Sigmoid colon (tissue), 7 donors: ENCODE measurements around the gene AGR3. TPM values are rescaled to one million over a fixed set of nuclear protein-coding genes. Genes with fewer than 3 reads are reported as not detected.
A peak's percentile ranks its signal among the peaks of the same experiment; 100 is the strongest.

Experiments
- DNase-seq: peaks from one replicate; pipeline ENCODE4 v3.0.0-alpha.2; 2019
- H3K27ac ChIP-seq, 4 donors: fragments of 200-600 bp; sonication (generic); one replicate each; pipeline ENCODE4 v1.5.1; 2016 to 2019; ENCODE audit warnings: mild to moderate bottlenecking in 1 of 4
- H3K27me3 ChIP-seq, 3 donors: fragments of 200-600 bp; sonication (generic); one replicate each; pipeline ENCODE4 v1.5.1; 2019; ENCODE audit warnings: mild to moderate bottlenecking in 1 of 3
- H3K36me3 ChIP-seq, 4 donors: fragments of 200-600 bp; sonication (generic); one replicate each; pipeline ENCODE4 v1.5.1; 2016 to 2019
- H3K4me1 ChIP-seq, 4 donors: fragments of 200-600 bp; sonication (generic); one replicate each; pipeline ENCODE4 v1.5.1; 2017 to 2019
- H3K4me3 ChIP-seq, 4 donors: fragments of 200-600 bp; sonication (generic); one replicate each; pipeline ENCODE4 v1.5.1; 2017 to 2019; ENCODE audit warnings: mild to moderate bottlenecking in 2 of 4, moderate library complexity in 1 of 4
- H3K9me3 ChIP-seq, 4 donors: fragments of 200-600 bp in 3 of 4; sonication (generic) in 3 of 4; one replicate each; pipeline versions ENCODE4 v1.5.1 to v1.6.1; 2013 to 2019
- CTCF ChIP-seq, 4 experiments: fragments of 450-650 bp in 3 of 4; fragments of 200-600 bp in 1 of 4; IDR thresholded peaks; one replicate each; pipeline ENCODE4 v1.5.1; 2016 to 2019; ENCODE audit warnings: antibody characterized with exemption in 4 of 4, mild to moderate bottlenecking in 3 of 4, moderate library complexity in 2 of 4
- EP300 ChIP-seq, 4 donors: sonication (generic); formaldehyde crosslinking; IDR thresholded peaks; one replicate each; pipeline ENCODE4 v1.6.1; 2017; ENCODE audit warnings: antibody characterized with exemption in 4 of 4
- POLR2A ChIP-seq, 2 donors: fragments of 450-650 bp; IDR thresholded peaks; one replicate each; pipeline ENCODE4 v1.6.1; 2016; ENCODE audit warnings: antibody characterized with exemption in 2 of 2, mild to moderate bottlenecking in 2 of 2, moderate library complexity in 2 of 2
- POLR2AphosphoS5 ChIP-seq, 4 donors: sonication (generic); formaldehyde crosslinking; IDR thresholded peaks; one replicate each; pipeline ENCODE4 v1.6.1; 2017; ENCODE audit warnings: antibody characterized with exemption in 4 of 4
- WGBS, 2 donors: extraction: QIAGEN DNeasy Blood & Tissue Kit; methylation state at CpG; one replicate each; pipeline ENCODE4 v1.1.7; 2013; 5-methylcytosine and 5-hydroxymethylcytosine counted together
- intact Hi-C: fragments of 100-400 bp; cut with DNase I; formaldehyde crosslinking; loops from one replicate; pipeline ENCODE4 v1.15.1; 2023
- polyA plus RNA-seq, 3 donors: library from polyadenylated mRNA; stranded (reverse); fragments of 200-250 nt; gene quantifications; one replicate each; pipeline ENCODE4 v1.2.3, GENCODE V29; 2013
- total RNA-seq, 4 donors: library from RNA; depleted of rRNA; stranded (reverse); fragments of >200 nt; gene quantifications; one replicate each; pipeline ENCODE4 v1.1.0, GENCODE V29; 2016
- donor health status: healthy with polysubstance abuse.
- donor health status: Bipolar disorder and iron deficiency.
- donor health status: healthy.

AGR3 gene
- total and polyA plus RNA-seq, 7 donors, result 4.6 to 216 (median 173) TPM; not detected in 3

- no peaks in the 10 kb centered on the region for H3K27me3 ChIP-seq
- TF ChIP-seq POLR2A (IDR thresholded peaks at IDR 0.05) (no peak), CTCF (IDR thresholded peaks at IDR 0.05) (peak in 3 of 4 experiments; percentile 12 to 32 (median 26)), EP300 (IDR thresholded peaks at IDR 0.05) (no peak)
- no peaks in the 10 kb centered on the region for H3K9me3 ChIP-seq
- no peaks in the 10 kb centered on the region for H3K36me3 ChIP-seq
- H3K4me1 ChIP-seq, result no peaks in the 10 kb centered on the region
- H3K4me3 ChIP-seq, result no peak overlapping the region
- no peak overlapping the region for H3K27ac ChIP-seq
- WGBS, 2 donors, result 11 to 33% methylated on average over 2 of the region's 2 CpGs
- no peak for DNase-seq
- intact Hi-C loops, result loop anchor here (10.0 kb wide), 1 partner anchor 231 kb away; no protein-coding TSS in a partner anchor
Measured at GRCh38 chr7:16926283-16926682, 44.5 kb upstream of the AGR3 start.

DNA sequence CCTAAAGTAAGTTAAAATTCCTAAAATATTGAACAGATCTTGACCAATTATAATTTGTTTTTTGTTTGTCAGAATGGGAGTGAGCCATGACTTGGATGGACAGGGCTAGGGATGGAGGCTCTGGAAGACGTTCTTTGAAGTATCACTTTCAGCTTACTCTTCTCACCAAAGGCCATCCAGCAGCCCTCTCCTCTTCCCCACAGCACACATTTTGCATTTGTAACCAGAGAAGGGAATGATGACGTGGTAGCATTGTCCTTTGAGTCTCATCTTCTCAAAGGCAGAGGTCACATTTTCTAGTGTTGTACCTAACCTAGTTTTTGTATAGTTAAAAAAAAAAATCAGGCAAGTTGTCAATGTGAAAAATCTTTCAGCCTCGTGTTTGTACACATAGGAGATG, 43.8 kb upstream of the AGR3 start:
- intact Hi-C loops, result loop anchor here (10.0 kb wide), 1 partner anchor 231 kb away; no protein-coding TSS in a partner anchor
- DNase-seq, result no peak
- no peaks in the 10 kb centered on the region for H3K9me3 ChIP-seq
- 61 to 67% methylated on average over 3 of the region's 3 CpGs for WGBS, 2 donors
- no peaks in the 10 kb centered on the region for H3K27me3 ChIP-seq
- no peak overlapping the region for H3K4me3 ChIP-seq
- H3K4me1 ChIP-seq, result no peaks in the 10 kb centered on the region
- no peak overlapping the region for H3K27ac ChIP-seq
- TF ChIP-seq CTCF (IDR thresholded peaks at IDR 0.05), result no peak
- no peak for TF ChIP-seq EP300 (IDR thresholded peaks at IDR 0.05)
- no peaks in the 10 kb centered on the region for H3K36me3 ChIP-seq

DNA sequence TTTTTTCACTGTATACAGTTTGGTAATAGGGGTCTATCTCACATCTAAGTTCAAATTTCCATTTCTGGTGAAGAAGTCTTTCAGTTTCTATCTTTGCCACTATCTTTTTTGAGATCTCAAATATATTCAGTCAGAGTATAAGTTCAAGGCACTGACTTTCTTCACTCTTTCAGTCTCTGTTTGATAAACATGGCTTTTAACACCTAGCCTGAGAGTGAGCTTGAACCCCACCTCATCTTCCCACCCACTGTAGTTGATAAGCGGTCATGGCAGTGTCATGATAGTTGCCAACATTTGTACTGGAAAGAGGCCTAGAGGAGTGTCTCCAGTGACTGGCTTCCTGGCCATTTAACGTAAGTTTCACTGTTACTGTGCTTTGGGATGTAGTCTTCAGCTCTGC, 41.2 kb upstream of the AGR3 start:
- Histone ChIP-seq H3K36me3 (no peaks in the 10 kb centered on the region), H3K27ac (no peak overlapping the region), H3K27me3 (no peaks in the 10 kb centered on the region), H3K4me3 (no peak overlapping the region), H3K4me1 (no peaks in the 10 kb centered on the region), H3K9me3 (no peaks in the 10 kb centered on the region)
- no peak for TF ChIP-seq POLR2A (IDR thresholded peaks at IDR 0.05)
- no peak for TF ChIP-seq POLR2AphosphoS5 (IDR thresholded peaks at IDR 0.05)
- TF ChIP-seq EP300 (IDR thresholded peaks at IDR 0.05), result no peak
- TF ChIP-seq CTCF (IDR thresholded peaks at IDR 0.05), result no peak
- DNase-seq, result no peak
- intact Hi-C loops, result loop anchor here (10.0 kb wide), 1 partner anchor 228 kb away; no protein-coding TSS in a partner anchor
- WGBS, 2 donors, result 20 to 62% methylated on average over 2 of the region's 2 CpGs

DNA sequence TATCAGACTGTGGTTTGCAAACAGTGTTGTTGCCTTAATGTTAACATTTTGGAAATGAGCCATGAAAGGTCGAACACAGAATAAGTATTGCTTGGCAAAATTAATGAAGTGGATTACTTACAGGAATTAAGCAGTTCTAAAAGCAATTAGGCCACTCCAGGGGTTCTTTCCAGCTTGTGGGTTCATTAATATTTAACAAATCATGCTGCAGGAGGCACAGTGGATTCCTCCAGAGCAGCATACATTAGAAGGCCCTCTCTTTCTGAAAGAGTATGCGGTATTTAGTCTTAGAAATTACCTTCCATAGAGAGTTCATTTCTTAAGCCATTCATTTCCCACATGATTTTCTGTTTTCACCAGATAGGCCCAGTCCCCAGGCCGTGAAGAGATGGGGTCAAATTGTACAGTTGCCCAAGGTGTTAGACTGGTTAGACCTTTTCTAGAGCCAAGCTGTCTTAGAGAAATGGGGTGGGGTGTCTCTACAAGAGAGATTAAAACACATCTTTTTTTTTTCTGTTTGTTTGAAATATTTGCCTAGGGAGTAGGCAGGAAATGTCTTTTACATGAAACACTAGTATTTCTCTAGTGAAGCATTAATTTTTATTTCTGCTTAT, 40.0 kb upstream of the AGR3 start:
- 21 to 68% methylated on average over 3 of the region's 3 CpGs for WGBS, 2 donors
- Histone ChIP-seq H3K9me3 (no peaks in the 10 kb centered on the region), H3K27ac (no peak overlapping the region), H3K27me3 (no peaks in the 10 kb centered on the region), H3K4me1 (no peaks in the 10 kb centered on the region), H3K36me3 (no peaks in the 10 kb centered on the region), H3K4me3 (no peak overlapping the region)
- TF ChIP-seq POLR2AphosphoS5 (IDR thresholded peaks at IDR 0.05), result no peak
- no peak for TF ChIP-seq POLR2A (IDR thresholded peaks at IDR 0.05)
- TF ChIP-seq CTCF (IDR thresholded peaks at IDR 0.05), result no peak
- TF ChIP-seq EP300 (IDR thresholded peaks at IDR 0.05), result no peak
- intact Hi-C loops, result loop anchor here (10.0 kb wide), 1 partner anchor 227 kb away; no protein-coding TSS in a partner anchor
- DNase-seq, result no peak

DNA sequence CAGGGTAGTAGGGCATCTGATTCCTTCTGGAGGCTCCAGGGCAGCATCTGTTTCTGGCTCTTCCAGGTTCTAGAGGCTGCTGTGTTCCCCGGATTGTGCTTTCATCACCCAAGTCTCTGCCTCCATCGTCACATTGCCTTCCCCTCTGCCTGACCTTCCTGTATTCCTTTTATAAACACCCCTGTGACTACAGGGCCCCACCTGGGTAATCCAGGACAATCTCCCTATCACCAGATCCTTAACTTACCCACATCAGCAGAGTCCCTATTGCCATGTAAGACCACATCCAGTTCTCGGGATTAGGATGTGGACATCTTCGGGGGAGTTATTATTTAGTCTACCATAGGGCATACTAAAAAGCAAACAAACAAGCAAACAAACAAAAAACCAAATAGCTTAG, 39.4 kb upstream of the AGR3 start:
- Histone ChIP-seq H3K4me1 (peaks cover 0 to 6% (median 4%) of the 10 kb centered on the region in 4 donors), H3K4me3 (no peak overlapping the region), H3K9me3 (no peaks in the 10 kb centered on the region), H3K27me3 (no peaks in the 10 kb centered on the region), H3K27ac (no peak overlapping the region), H3K36me3 (no peaks in the 10 kb centered on the region)
- 77 to 86% methylated on average over 4 of the region's 4 CpGs for WGBS, 2 donors
- intact Hi-C loops, result loop anchor here (10.0 kb wide), 1 partner anchor 226 kb away; no protein-coding TSS in a partner anchor
- no peak for DNase-seq
- TF ChIP-seq POLR2A (IDR thresholded peaks at IDR 0.05) (no peak), CTCF (IDR thresholded peaks at IDR 0.05) (no peak), EP300 (IDR thresholded peaks at IDR 0.05) (no peak), POLR2AphosphoS5 (IDR thresholded peaks at IDR 0.05) (no peak)
